OCI-LY3 (cell line): ENCODE data around the gene TJP3.

Experiments used
- H2AFZ ChIP-seq: fragments of 200-600, 300-600 bp; shearing (Covaris generic); 2 replicates; pipeline ENCODE4 v1.6.0; 2014; ENCODE audit warnings: antibody characterized with exemption, low read depth, low read length
- H3K27ac ChIP-seq: fragments of 200-600, 300-600 bp; sonication (generic); 2 replicates; pipeline ENCODE4 v1.5.1; 2014; ENCODE audit warnings: mild to moderate bottlenecking, low read length, moderate library complexity, mixed read lengths
- H3K27me3 ChIP-seq: fragments of 200-600, 300-600 bp; sonication (generic); 2 replicates; pipeline ENCODE4 v1.6.1; 2014; ENCODE audit warnings: low read depth, low read length, mixed read lengths
- H3K36me3 ChIP-seq: fragments of 200-600, 300-600 bp; sonication (generic); replicated peaks from 2 replicates; pipeline ENCODE3; 2014; ENCODE audit warnings: low read depth, low read length, mixed read lengths
- H3K4me1 ChIP-seq: fragments of 300-600, 200-600 bp; sonication (generic); 2 replicates; pipeline ENCODE4 v1.6.1; 2014; ENCODE audit warnings: low read length, mixed read lengths
- H3K4me2 ChIP-seq: fragments of 200-600, 300-600 bp; sonication (generic); 2 replicates; pipeline ENCODE4 v1.6.1; 2014; ENCODE audit warnings: low read length, mixed read lengths
- H3K4me3 ChIP-seq: fragments of 300-600, 200-600 bp; sonication (generic); 2 replicates; pipeline ENCODE4 v1.5.1; 2014; ENCODE audit warnings: antibody characterized with exemption, mild to moderate bottlenecking, low read length, moderate library complexity
- H3K79me2 ChIP-seq: fragments of 300-600, 200-600 bp; shearing (Covaris generic); 2 replicates; pipeline ENCODE4 v1.6.1; 2014; ENCODE audit warnings: mild to moderate bottlenecking, low read length, mixed read lengths
- H3K9ac ChIP-seq: fragments of 300-600, 200-600 bp; shearing (Covaris generic); 2 replicates; pipeline ENCODE4 v1.6.0; 2014; ENCODE audit warnings: mild to moderate bottlenecking, low read length, moderate library complexity
- H3K9me3 ChIP-seq: fragments of 200-600, 300-600 bp; shearing (Covaris generic); 2 replicates; pipeline ENCODE4 v1.6.1; 2014; ENCODE audit warnings: low read length, mixed read lengths; ENCODE audit not compliant: insufficient read depth
- H4K20me1 ChIP-seq: fragments of 200-600, 300-600 bp; sonication (generic); 2 replicates; pipeline ENCODE4 v1.6.1; 2016; ENCODE audit warnings: low read length, mixed read lengths; ENCODE audit not compliant: insufficient read depth
- CTCF ChIP-seq: fragments of 200-600, 300-600 bp; sonication (generic); IDR thresholded peaks from 2 replicates; pipeline ENCODE4 v1.5.1; 2014; ENCODE audit warnings: antibody characterized with exemption, low read length, low read depth
- EZH2phosphoT487 ChIP-seq: fragments of 200-600 bp; shearing (Covaris generic); IDR thresholded peaks from 2 replicates; pipeline ENCODE4 v1.6.1; 2018; ENCODE audit warnings: antibody characterized with exemption, mixed run types, low read depth

Gene TJP3

GRCh38 chr19:3796358-3796757, 88.2 kb downstream of the TJP3 start:
- no peaks in the 10 kb centered on the region for H4K20me1 ChIP-seq
- no peak overlapping the region for H3K4me2 ChIP-seq
- H3K27ac ChIP-seq: no peak overlapping the region
- no peak overlapping the region for H2AFZ ChIP-seq
- 0 out of 2 replicates have a peak, but pooled peaks cover 4% of the 10 kb centered on the region for H3K27me3 ChIP-seq
- H3K4me3 ChIP-seq: no peak overlapping the region
- no peaks in the 10 kb centered on the region for H3K9me3 ChIP-seq
- no peaks in the 10 kb centered on the region for H3K36me3 ChIP-seq
- TF ChIP-seq CTCF (no peak), EZH2phosphoT487 (no peak)
- H3K9ac ChIP-seq: no peak overlapping the region
- H3K79me2 ChIP-seq: no peaks in the 10 kb centered on the region
- no peaks in the 10 kb centered on the region for H3K4me1 ChIP-seq

DNA sequence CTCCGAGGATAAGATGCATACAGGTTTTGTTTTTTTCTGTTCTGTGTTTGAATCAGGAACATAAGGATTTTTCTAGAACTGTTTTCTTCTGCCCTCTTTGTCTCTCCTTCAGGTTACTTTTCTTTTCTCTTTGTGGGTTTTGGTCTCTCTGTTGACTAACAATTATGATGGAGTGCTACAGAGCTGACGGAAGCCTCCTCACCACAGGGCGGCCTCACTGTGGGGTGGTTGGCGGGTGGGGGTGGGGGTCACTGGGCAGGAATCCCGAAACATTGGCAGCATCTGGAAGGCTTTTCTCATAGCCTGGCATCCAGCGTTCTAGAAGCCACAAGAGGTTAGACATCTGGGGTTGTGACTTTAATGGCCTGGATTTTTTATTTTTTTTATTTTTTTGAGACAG, 90.0 kb downstream of the TJP3 start:
- H4K20me1 ChIP-seq: no peaks in the 10 kb centered on the region
- H3K27ac ChIP-seq: no peak overlapping the region
- no peak overlapping the region for H3K9ac ChIP-seq
- 0 out of 2 replicates have a peak, but pooled peaks cover 4% of the 10 kb centered on the region for H3K27me3 ChIP-seq
- H3K4me1 ChIP-seq: no peaks in the 10 kb centered on the region
- no peak overlapping the region for H3K4me3 ChIP-seq
- H3K36me3 ChIP-seq: no peaks in the 10 kb centered on the region
- TF ChIP-seq EZH2phosphoT487 (no peak), CTCF (no peak)
- H3K4me2 ChIP-seq: no peak overlapping the region
- H2AFZ ChIP-seq: no peak overlapping the region
- H3K9me3 ChIP-seq: no peaks in the 10 kb centered on the region
- no peaks in the 10 kb centered on the region for H3K79me2 ChIP-seq
